Right ventricle myocardium inferior (tissue), 1 donor: Measurements from ENCODE around the gene KCNQ1. TPM values are rescaled to one million over a fixed set of nuclear protein-coding genes. Genes with fewer than 3 reads are reported as not detected.
A peak's percentile ranks its signal among the peaks of the same experiment; 100 is the strongest.

Experiments
- ATAC-seq: fragments of 200-7000 bp; cut with Tn5 transposase; one replicate; pipeline ENCODE4 v1.9.1; 2020; ENCODE audit warnings: mild to moderate bottlenecking, moderate library complexity
- DNase-seq: peaks from one replicate; pipeline ENCODE4 v3.0.0; 2021; ENCODE audit errors: missing footprints
- intact Hi-C: fragments of 100-400 bp; cut with DNase I; formaldehyde crosslinking; loops from one replicate; pipeline ENCODE4 v1.11.0; 2022
- total RNA-seq: library from RNA; stranded (reverse); fragmentation: NEBNext Ultra II Directional; extraction: Animal tissue kit (Norgen Biotek cat#: 25700); gene quantifications from one replicate; pipeline ENCODE4 v1.2.1, GENCODE V29; 2021
- donor health status: DM: no; HTN: yes; CAD: no; lungs with severe emphysema.

The KCNQ1 gene
- total RNA-seq, 1 donor from 2014 or later: 40.0 TPM

- intact Hi-C loops: no loop called here
- DNase-seq (no peak), ATAC-seq (no peak)
Observed at GRCh38 chr11:2408671-2409070, 36.1 kb upstream of the KCNQ1 start.

DNA sequence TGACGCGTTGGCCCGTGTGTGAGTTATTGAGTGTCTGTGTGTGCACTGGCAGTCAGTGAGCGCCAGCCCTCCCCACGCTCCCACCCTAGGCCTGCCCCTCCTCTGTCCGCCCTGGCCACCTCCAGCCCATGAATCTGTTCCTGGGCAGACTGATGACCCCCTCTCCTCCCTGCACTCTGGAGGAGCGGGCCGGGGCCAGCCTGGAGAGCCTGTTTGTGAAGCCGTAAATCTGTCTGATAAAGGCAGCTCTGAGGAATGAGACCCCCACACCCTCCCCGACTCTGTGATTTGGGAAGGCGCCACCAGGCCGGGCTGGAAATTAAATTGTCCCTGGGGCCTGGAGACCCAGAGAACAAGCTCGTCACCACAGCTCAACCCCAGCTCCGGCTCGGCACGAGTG lies 35.7 kb upstream of the KCNQ1 start:
- ATAC-seq (no peak), DNase-seq (no peak)
- intact Hi-C loops: no loop called here

DNA sequence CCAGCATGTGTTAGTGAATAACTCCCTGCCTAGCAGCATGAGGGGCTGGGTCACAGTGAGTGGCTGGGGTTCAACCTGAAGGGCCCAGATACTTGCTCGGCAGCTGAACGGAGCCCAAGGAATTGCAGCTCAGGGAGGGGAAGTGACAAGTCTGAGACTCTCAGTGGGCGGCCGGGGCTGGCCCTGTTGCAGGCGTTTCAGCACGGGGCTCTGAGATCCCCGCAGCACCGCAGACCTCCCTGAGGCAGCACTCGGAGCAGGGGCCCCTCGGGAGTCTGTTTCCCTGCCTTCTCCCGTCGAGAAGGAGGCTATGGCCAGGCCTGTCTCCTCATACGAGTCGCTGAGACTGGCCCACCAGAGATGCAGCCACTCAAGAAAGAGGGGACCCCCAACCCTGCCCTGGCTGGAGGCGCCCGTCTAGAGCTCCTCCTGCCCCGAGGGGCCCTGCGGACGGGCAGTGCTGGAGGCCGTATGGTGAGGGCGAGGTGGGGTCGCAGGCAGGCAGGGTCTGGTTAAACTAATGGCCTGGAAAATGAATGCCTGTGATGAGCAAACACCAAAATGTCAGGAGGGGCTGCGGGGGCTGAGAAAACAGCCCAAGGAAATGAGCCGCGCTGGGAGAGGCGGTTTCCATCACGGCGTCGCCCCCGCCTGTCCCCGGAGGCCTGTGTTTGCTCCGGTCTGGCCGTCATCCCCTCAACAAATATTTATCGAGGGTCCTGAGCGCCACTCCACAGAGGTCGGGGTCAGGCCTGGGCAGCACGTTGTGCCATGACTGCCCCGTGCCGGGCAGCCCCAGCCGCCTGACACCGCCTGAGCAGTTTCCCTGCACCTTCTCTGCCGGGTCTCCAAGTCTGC lies 35.0 kb upstream of the KCNQ1 start:
- intact Hi-C loops: no loop called here
- ATAC-seq (no peak), DNase-seq (no peak)

DNA sequence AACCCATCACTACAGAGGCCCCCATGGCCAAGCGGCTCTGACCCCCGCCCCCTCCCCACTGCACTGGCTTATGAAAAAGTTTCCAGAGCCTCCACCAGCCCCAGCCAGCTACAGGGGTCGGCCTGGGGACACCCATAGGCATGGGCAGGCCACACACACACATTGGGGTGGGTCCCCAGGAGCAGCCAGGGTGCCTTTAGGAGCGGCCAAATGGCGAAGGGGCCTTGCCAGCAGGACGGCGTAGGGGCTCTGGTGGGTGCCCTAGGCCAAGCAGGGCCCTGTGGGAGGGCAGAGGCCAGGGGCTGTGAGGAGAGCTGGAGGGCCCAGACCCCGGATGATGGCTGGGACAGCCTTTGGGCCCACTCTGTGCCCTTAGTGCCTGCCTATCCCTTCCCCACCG lies 34.2 kb upstream of the KCNQ1 start:
- DNase-seq (no peak), ATAC-seq (no peak)
- intact Hi-C loops: no loop called here

GRCh38 chr11:2411446-2412305 lies 33.1 kb upstream of the KCNQ1 start:
- ATAC-seq (no peak), DNase-seq (no peak)
- intact Hi-C loops: no loop called here

DNA sequence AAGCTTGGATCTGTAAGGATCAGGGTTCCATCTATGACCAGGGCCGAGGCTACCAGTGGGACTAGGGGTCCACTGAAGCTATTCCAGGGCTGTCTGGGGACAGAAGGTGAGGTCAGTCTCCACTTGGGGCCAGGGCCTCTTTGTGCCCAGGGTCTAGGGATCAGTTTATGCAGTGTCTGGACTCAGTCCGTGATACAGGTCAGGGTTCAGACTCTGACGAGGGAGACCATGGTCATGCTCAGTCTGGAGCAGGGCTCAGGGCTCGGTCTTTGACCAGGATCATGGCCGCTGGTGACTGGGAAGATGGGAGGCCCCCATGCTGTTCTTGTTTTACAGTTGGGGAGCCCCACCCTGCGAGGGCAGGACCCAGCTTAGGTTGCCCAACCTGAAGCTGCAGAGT lies 32.5 kb upstream of the KCNQ1 start:
- ATAC-seq (no peak), DNase-seq (no peak)
- intact Hi-C loops: no loop called here

DNA sequence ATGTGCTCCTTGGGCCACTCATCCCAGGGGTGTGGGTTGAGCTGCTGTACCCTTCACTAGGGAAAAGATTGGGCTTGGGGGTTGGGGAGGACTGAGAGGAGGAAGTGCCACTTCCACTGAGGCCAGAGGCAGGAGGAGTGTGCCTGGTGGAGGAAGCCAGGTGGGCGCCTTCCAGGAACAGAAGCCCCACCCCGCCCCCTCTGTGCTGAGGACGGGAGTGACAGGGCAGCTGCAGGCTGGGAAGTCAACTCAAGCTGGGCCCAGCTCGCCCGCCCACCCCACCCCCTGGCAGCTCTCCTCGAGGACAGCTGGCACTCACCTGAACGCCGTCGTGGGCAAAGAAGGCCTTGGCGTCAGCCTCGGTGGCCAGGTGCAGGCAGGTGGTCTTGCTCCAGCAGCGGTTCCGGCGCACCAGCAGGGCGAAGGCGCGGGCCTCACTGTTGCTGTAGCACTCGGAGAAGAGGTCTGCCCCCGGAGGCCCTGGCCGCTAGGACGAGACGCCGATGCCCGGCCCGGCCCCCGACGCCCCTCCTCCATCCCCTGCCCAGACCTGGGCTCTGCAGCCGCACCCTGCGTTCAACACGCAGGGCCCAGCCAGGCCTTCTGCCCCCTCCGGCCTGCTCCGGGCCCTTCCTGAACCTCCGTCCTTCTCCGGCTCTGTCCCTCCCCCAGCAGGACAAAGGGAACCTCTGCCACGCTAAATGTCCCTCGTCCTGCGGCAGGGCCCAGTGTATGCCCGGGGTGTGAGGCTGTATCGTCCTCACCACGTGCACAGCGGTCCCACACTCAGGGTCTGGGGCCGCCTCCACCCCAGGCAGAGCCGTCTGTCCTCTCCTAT lies 30.8 kb upstream of the KCNQ1 start:
- intact Hi-C loops: no loop called here
- DNase-seq (no peak), ATAC-seq (no peak)

DNA sequence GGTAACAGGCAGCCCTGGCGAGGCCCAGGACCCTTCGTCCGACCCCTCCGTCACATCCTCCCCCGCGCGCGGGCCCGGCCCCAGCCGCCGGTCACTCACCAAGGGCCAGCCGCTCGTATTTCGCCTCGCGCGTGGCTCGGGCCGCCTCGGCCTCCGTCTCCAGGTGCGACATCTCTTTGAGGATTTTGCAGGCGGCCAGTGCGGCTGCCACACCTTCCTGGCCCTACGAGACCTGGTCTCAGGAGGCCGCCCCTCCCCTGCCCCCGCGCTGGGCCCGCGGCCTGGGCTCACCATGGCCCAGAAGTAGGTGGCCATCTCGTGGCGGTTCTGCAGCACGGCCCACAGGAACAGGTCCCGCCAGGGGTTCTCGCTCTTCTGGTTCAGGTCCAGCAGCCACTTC lies 30.2 kb upstream of the KCNQ1 start:
- DNase-seq (no peak), ATAC-seq (no peak)
- intact Hi-C loops: no loop called here

DNA sequence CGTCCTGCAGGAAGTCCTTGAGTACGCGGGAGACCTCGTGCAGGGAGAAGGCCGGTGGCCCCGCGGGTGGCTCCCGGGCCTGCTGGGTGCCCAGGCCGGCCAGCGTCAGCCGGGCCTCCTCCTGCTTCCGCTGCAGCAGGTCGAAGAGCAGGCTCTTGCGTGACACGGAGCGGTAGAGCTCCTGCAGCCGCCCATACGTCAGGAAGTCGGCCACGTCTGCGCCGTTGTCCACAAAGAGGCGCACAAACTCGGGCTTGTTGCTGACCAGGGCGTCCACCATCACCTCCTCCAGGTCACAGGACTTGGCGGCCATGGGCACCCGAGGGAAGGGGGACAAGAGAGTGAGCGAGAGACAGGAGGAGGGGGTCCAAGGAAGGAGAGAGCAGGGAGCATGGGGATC lies 29.6 kb upstream of the KCNQ1 start:
- DNase-seq: peak; percentile 44
- no peak for ATAC-seq
- intact Hi-C loops: no loop called here

DNA sequence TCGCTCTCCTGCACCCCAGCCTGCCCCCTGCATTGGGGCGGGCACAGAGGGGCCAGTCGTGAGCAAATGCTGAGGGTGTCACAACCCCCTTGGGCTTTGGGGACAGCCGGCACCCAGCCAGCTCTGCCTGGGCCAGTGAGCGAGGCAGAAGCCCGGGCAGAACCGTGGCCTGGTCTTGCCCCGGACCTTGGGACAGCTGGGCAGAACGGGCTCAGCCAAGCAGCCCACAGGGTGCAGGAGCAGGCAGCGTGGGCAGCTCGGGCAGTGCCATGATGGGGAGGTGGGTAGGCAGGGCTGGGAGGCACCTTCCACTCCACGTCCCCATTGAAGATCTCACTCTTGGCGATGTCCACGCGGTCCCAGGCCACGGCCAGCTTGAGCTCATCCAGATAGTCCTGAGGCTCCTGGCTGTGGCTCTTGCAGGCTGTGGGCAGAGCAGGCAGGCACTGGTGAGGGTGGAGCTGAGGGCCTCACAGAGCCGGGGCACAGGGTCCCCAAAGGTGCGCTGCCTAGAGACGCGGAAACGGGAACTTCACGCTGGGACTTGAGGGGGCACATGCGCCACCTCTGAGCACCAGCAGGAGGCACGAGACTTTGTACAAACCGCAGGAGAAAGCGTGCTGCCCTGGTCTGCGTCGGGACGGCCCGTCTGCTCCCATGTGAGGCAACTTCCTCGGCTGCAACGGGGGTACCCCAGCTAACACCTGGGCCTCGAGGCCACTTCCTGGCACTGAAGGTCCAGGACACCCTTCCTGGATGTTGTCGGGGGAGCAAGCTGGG lies 29.0 kb upstream of the KCNQ1 start:
- intact Hi-C loops: no loop called here
- DNase-seq: peak; percentile 57
- no peak for ATAC-seq

GRCh38 chr11:2416765-2417164 lies 28.0 kb upstream of the KCNQ1 start:
- DNase-seq (peak; percentile 6), ATAC-seq (no peak)
- intact Hi-C loops: no loop called here

- peak; percentile 50 for DNase-seq
- intact Hi-C loops: no loop called here
- no peak for ATAC-seq
Observed at GRCh38 chr11:2417856-2418692, 26.7 kb upstream of the KCNQ1 start.

DNA sequence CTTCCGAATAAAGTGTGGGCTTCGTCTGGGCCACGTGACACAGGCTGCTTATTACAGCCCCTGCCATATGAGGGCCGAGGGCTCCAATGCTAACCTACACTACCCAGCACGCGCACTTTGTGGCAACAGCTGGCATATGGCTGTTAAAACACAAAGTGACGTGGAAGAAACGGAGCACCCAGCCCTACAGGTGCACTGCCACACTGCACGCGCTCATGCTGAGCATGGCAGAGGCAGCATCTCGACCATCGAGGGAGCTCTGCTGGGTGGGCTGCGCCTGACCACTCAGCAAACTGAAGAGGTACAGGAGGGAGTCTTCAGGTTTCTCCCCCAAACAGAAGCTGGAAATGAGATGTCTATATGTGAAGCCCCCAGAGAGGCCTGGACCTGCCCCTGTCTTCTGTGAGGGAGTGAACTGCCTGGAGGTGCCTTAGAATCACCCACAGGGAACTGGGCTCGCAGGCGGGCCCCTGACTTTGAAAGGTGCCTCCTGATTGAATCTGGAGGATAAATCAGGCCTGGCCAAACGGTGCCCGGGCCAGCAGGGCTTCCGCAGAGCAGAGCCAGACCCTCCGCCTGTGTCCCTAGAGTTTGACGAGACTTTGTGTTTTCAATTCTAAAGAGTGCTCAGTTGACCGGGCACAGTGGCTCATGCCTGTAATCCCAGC lies 26.0 kb upstream of the KCNQ1 start:
- intact Hi-C loops: no loop called here
- ATAC-seq (no peak), DNase-seq (peak; percentile 41)

DNA sequence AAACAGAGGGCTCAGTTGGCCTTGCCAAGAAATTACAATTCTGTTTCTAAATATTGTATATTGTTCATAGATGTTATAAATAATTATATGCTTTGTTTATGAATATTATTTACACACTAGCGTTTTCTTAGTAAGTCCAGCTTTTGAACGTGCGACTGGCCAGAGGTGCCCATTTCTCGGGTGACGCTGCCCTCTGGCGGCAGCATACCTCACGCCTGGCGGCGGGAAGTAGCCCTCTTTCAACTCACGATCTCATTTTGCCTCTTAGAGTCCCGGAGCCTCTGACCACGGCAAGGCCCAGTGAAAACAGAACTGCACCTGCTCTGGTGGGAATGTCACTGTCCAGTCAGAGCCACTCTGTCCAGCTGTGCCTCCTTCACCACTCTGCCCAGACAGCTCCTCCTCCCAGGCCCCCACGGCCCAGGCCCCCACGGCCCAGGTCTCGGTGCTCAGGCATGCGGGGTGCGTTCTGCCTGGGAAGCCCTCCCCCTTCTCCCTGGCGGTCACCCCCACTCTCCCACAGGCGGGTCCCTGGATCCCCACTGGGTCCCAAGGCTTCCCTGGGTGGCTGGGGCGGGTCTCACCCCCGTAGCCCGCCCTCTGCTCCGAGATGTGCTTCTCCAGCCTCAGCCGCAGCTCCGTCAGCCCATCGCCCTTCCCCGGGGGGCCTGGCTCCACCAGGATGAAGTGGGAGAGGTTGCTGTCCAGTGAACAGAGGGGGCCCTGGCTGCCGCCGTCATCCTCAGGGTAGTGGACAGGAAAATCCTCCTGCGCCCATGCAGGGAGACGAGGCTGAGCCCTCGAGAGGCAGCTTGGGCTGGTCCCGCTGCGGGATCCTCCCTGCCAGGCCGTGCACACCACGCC lies 24.9 kb upstream of the KCNQ1 start:
- intact Hi-C loops: loop anchor here (1.0 kb wide), 3 partner anchors 115 to 234 kb away; no protein-coding TSS in a partner anchor
- peak; percentile 83 for ATAC-seq
- DNase-seq: peak; percentile 85

DNA sequence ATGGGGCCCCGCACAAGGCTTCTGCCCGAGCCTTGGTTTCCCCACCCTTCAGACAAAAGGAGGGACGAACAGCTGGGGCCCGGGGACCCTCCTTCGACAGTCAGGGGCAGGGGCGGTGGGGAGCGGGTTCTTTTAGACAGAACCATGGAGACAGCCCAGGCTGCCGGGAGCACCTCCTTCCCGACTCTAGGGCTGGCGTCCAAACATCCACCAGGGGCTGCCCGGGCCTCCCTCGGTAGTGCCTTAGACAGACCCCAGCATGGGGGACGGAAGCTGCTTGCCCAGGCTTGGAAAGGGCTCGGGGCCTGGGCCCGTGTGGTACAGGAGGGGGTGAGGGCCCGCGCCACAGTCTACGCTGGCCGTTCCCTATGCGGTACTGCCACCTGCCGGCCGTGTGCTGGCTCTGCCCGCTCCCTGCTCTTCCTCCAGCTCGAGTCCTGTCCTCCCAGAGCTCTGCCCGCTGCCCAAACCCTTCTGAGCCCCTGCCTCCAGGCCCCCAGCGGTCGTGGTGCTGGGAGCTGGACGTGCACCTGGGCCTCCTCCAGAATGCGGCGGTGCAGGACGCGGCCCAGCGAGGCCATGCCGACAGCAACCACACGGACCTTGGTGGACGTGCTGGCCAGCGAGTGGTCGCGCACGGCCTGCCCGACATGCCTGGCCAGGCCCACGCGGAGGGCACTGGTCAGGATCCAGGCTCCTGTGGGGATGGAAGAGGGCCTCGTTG lies 24.1 kb upstream of the KCNQ1 start:
- peak; percentile 89 for DNase-seq
- peak; percentile 95 for ATAC-seq
- intact Hi-C loops: loop anchor here (1.0 kb wide), 3 partner anchors 115 to 234 kb away; no protein-coding TSS in a partner anchor
